Fibroblast of gingiva (primary cell): ENCODE measurements around the gene MSANTD4.
"Not testable (repeated sequence)": the region's sequence is repeated elsewhere in the genome, so short reads cannot be mapped to it uniquely, and the experiment has no call there.

Experiments
- DNase-seq: peaks from one replicate; pipeline ENCODE4 v3.0.0-alpha.2; 2011; ENCODE audit warnings: low read depth

The MSANTD4 gene

GRCh38 chr11:106021967-106022794, at the start of gene MSANTD4:
Gene MSANTD4, minus strand, starts transcription at chr11:106022240. Its CDS starts 11,323 bp downstream, at chr11:106010917.
- peak; percentile 99 for DNase-seq

- peak; percentile 42 for DNase-seq
Observed at GRCh38 chr11:106070606-106071005, 48.6 kb upstream of the MSANTD4 start.

GRCh38 chr11:106063009-106063408, 41.0 kb upstream of the MSANTD4 start:
- no peak for DNase-seq

GRCh38 chr11:106061954-106062949, 40.2 kb upstream of the MSANTD4 start:
- DNase-seq, result no peak

- DNase-seq, result no peak
Observed at GRCh38 chr11:106061249-106061784, 39.3 kb upstream of the MSANTD4 start.

- DNase-seq, result no peak
Observed at GRCh38 chr11:106059617-106060016, 37.6 kb upstream of the MSANTD4 start.

- DNase-seq, result not testable (repeated sequence)
Observed at GRCh38 chr11:106058377-106058776, 36.3 kb upstream of the MSANTD4 start.

GRCh38 chr11:106051103-106051502, 29.1 kb upstream of the MSANTD4 start:
- DNase-seq, result no peak

- DNase-seq, result no peak
Observed at GRCh38 chr11:106049727-106050476, 27.9 kb upstream of the MSANTD4 start.

- DNase-seq, result no peak
Observed at GRCh38 chr11:106047631-106048030, 25.6 kb upstream of the MSANTD4 start.

GRCh38 chr11:106043540-106043939, 21.5 kb upstream of the MSANTD4 start:
- DNase-seq, result no peak

GRCh38 chr11:106032861-106033260, 10.8 kb upstream of the MSANTD4 start:
- DNase-seq, result no peak

- no peak for DNase-seq
Observed at GRCh38 chr11:106031936-106032335, 9.9 kb upstream of the MSANTD4 start.

- DNase-seq, result no peak
Observed at GRCh38 chr11:106031202-106031810, 9.3 kb upstream of the MSANTD4 start.

- no peak for DNase-seq
Observed at GRCh38 chr11:106030609-106031008, 8.6 kb upstream of the MSANTD4 start.

- no peak for DNase-seq
Observed at GRCh38 chr11:106022795-106023275, 795 bp upstream of the MSANTD4 start.

GRCh38 chr11:106021181-106021966, 666 bp downstream of the MSANTD4 start:
- peak; percentile 91 for DNase-seq

- DNase-seq, result no peak
Observed at GRCh38 chr11:106017093-106017492, 4.9 kb downstream of the MSANTD4 start.

GRCh38 chr11:106015066-106015465, 7.0 kb downstream of the MSANTD4 start:
- no peak for DNase-seq

GRCh38 chr11:106014620-106015019, 7.4 kb downstream of the MSANTD4 start:
- no peak for DNase-seq
